ENCODE measurements around the gene TCF21.

Gene TCF21

DNA sequence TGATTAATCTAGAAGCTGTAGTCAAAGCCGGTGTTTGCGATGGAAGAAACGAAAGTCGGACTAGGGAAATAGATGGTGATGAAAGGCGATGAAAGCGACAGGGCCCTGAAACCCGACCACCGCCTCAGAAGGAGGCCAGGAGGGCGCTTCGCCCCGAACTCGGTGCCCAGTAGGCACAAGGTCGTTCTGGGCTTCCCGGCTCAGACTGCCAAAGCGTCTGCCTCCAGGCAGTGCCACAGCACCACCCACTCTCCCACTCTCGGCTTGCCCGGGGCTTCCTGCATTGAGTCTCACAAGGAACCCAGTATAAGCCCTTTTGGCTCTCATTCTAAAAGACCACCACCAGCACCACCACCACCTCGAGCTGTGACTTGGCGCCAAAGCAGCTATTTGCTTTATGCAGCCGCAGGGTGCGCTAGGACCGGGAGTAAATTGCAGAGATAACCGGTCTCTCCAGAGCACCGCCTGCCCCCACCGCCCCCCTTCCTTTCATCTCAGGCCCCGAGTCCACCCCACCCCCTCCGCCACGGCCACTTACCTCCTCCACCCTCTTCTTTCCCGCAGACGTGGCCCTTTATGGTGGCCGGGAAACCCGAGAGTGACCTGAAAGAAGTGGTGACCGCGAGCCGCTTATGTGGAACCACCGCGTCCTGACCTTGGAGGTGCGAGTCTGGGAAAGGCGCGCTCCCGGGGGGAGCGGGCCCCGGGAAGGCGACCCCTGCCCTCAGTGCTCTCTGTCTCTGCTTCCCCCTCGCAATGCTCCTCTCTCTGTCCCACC is 2.4 kb downstream of the TCF21 start:
- no peak for TF ChIP-seq CTCF (IDR thresholded peaks at IDR 0.05)

DNA sequence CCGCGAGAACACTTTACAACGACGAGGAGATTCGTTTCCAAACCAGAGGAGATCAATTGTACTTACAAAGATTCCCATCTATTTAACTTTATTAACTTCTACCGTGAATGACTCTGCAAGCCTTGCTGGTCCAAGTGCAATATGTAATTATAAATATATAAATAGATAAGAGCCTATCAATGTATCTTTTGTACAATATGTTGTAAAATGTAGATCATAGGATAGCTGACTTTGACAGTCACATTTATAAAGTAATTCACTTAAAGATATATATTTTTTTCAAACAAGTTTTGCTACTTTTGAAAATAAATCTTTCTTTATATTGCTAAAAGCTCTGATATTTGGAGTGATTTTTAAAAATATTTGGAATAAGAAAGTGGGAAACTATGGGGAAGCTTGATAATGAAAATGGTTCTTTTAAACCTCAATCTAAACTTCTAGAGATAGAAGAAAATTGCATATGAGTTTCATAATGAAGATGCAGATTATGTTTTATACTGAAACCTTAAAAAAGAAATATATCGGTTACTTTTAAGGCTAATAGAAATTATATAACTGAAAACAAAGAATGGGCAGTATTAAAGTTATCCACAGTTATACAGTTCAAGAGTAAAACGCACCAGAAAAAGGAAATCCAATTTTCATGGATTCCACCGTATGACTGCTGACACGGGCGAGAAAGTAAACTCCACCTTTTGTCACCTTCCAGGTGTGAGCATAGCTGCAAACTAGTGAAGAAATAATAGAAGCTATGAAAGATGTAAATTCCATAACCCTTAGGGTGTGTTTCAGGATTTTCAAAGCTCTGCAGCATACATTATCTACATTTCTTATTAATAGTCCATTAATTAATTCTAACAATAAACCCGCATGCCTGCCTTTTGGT is 3.3 kb downstream of the TCF21 start:
- TF ChIP-seq CTCF (IDR thresholded peaks at IDR 0.05), result no peak

GRCh38 chr6:133892813-133893691 is 4.1 kb downstream of the TCF21 start:
- TF ChIP-seq CTCF (IDR thresholded peaks at IDR 0.05), result no peak

DNA sequence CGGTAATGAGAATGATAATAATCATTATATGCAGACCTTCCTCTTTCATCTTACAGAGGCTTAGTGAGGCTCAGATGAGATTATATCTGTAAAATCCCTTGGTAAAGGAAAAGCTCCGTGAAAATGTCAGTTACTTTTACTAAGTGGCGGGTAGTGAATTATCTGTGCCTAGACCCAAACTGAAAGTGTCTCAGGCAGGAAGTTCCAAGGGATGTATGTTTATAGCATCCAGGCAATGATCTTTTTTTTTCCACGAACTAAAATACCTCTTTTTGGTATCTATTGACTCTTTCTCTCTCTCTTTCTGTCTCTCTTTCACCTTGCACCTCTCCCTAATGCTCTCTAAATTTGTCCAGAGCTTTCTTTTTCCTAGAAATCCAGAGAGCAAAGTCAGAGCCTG is 5.0 kb downstream of the TCF21 start:
- TF ChIP-seq CTCF (IDR thresholded peaks at IDR 0.05), result no peak

GRCh38 chr6:133894369-133894768 is 5.5 kb downstream of the TCF21 start:
- no peak for TF ChIP-seq CTCF (IDR thresholded peaks at IDR 0.05)

GRCh38 chr6:133894795-133895358 is 6.0 kb downstream of the TCF21 start:
- TF ChIP-seq CTCF (IDR thresholded peaks at IDR 0.05), result no peak

All from LNCAP (cell line).